Naive thymus-derived CD4-positive, alpha-beta T cell (primary cell): ENCODE results near the gene TTC1. TPM values are rescaled to one million over a fixed set of nuclear protein-coding genes. Genes with fewer than 3 reads are reported as not detected.

Experiments used
- ATAC-seq: fragments of 150-1000 bp; cut with Tn5 transposase; 2 replicates; pipeline ENCODE4 v1.10.0; 2021; ENCODE audit warnings: mild to moderate bottlenecking, moderate library complexity
- CTCF ChIA-PET: fragments of 350-600 bp; sonication (Branson Sonifier 250); formaldehyde crosslinking; loops from one replicate; lab custom pipeline; 2021; ENCODE audit warnings: antibody characterized with exemption; lab: Charles Lee
- POLR2A ChIA-PET: fragments of 350-600 bp; sonication (Branson Sonifier 250); formaldehyde crosslinking; loops from one replicate; lab custom pipeline; 2021; ENCODE audit warnings: antibody characterized with exemption, inconsistent platforms; lab: Charles Lee
- DNase-seq, 9 donors: peaks; one replicate each; pipeline versions ENCODE4 v3.0.0 to v3.0.0-alpha.2; 2020 to 2022; ENCODE audit warnings: mixed read lengths in 1 of 9
- H3K27ac ChIP-seq: one replicate; pipeline ENCODE4 v1.7.0; 2013; ENCODE audit warnings: mild to moderate bottlenecking, low read depth, low read length, moderate library complexity
- H3K27me3 ChIP-seq, 2 donors: one replicate each; pipeline ENCODE4 v1.7.0; 2013; ENCODE audit warnings: low read length in 2 of 2, mild to moderate bottlenecking in 2 of 2, moderate library complexity in 2 of 2; ENCODE audit not compliant: control insufficient read depth in 2 of 2, insufficient read depth in 2 of 2
- H3K36me3 ChIP-seq, 3 experiments: 1 replicate in 2 of 3; 2 replicates in 1 of 3; pipeline ENCODE4 v1.7.0; 2013; ENCODE audit warnings: low read length in 3 of 3, mild to moderate bottlenecking in 3 of 3, moderate library complexity in 1 of 3; ENCODE audit not compliant: insufficient read depth in 3 of 3, control insufficient read depth in 2 of 3
- H3K4me1 ChIP-seq, 2 donors: one replicate each; pipeline ENCODE4 v1.7.0; 2013; ENCODE audit warnings: low read length in 2 of 2, mild to moderate bottlenecking in 2 of 2, moderate library complexity in 1 of 2; ENCODE audit not compliant: control insufficient read depth in 2 of 2, insufficient read depth in 2 of 2
- H3K4me3 ChIP-seq: 2 replicates; pipeline ENCODE4 v1.7.0; 2013; ENCODE audit warnings: mild to moderate bottlenecking, low read length
- H3K9me3 ChIP-seq, 3 experiments: 1 replicate in 2 of 3; 2 replicates in 1 of 3; pipeline ENCODE4 v1.7.0; 2013; ENCODE audit warnings: low read length in 3 of 3; ENCODE audit not compliant: control insufficient read depth in 2 of 3
- H3K27ac Mint-ChIP-seq, 9 donors: one replicate each; pipeline ENCODE4 v1.8.0; 2020 to 2022; ENCODE audit warnings: mixed read lengths in 9 of 9, mild to moderate bottlenecking in 8 of 9, moderate library complexity in 5 of 9, inconsistent platforms in 2 of 9
- H3K27me3 Mint-ChIP-seq, 5 donors: one replicate each; pipeline ENCODE4 v1.8.0; 2021 to 2022; ENCODE audit warnings: mixed read lengths in 5 of 5, mild to moderate bottlenecking in 1 of 5
- H3K36me3 Mint-ChIP-seq, 5 donors: one replicate each; pipeline ENCODE4 v1.8.0; 2020 to 2022; ENCODE audit warnings: mixed read lengths in 5 of 5, mild to moderate bottlenecking in 3 of 5, inconsistent platforms in 1 of 5
- H3K4me1 Mint-ChIP-seq, 7 donors: one replicate each; pipeline ENCODE4 v1.8.0; 2020 to 2022; ENCODE audit warnings: mixed read lengths in 7 of 7, mild to moderate bottlenecking in 3 of 7, inconsistent platforms in 1 of 7
- H3K4me3 Mint-ChIP-seq, 10 donors: one replicate each; pipeline ENCODE4 v1.8.0; 2020 to 2022; ENCODE audit warnings: mild to moderate bottlenecking in 10 of 10, mixed read lengths in 10 of 10, moderate library complexity in 6 of 10, inconsistent platforms in 2 of 10
- H3K9me3 Mint-ChIP-seq, 11 donors: one replicate each; pipeline ENCODE4 v1.8.0; 2020 to 2022; ENCODE audit warnings: mixed read lengths in 11 of 11, mild to moderate bottlenecking in 4 of 11, inconsistent platforms in 1 of 11, moderate library complexity in 1 of 11
- intact Hi-C, 2 donors: fragments of 100-400 bp; cut with micrococcal nuclease; formaldehyde crosslinking; loops; one replicate each; pipeline ENCODE4 v1.15.1; 2023
- polyA plus RNA-seq, 2 donors: library from polyadenylated mRNA; unstranded; fragments of 300-500 nt; fragmentation: Illumina TruSeq; gene quantifications; one replicate each; pipeline ENCODE4 v1.2.3, GENCODE V29; 2021
- total RNA-seq, 6 experiments: library from RNA in 5 of 6; stranded (reverse) in 5 of 6; gene quantifications; 1 replicate in 5 of 6; 2 replicates in 1 of 6; pipeline ENCODE4 v1.2.3 and lab custom pipeline; 2021 to 2026

Gene TTC1
- total and polyA plus RNA-seq, 7 experiments from 2014 or later: 24.3 to 86.4 (median 41.8) TPM

DNA sequence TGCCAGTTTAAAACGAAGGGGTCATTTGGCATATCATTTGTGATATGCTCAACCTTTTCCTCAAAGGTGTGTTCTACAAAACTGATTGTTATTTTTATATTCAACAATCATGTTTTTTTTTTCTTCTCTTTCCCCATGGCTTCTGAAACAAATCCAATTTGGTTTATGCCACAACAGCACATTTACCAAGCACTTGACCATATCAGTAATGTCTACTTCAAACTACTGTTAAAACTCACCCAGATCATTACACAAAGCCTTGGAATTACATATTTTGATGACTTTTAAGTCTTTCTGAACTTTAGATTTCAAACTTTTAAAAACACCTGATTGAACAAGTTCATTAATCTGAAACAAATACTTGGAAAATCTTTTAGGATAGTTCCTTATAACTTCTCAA, 81.1 kb downstream of the TTC1 start:
- intact Hi-C loops: no loop called here
- Histone ChIP-seq H3K4me3 (no peak overlapping the region), H3K27me3 (no peaks in the 10 kb centered on the region), H3K4me1 (no peaks in the 10 kb centered on the region), H3K9me3 (no peaks in the 10 kb centered on the region), H3K27ac (no peak overlapping the region), H3K36me3 (peaks cover 6 to 19% (median 6%) of the 10 kb centered on the region in 3 experiments)
- no peaks in the 10 kb centered on the region for H3K27me3 Mint-ChIP-seq
- H3K9me3 Mint-ChIP-seq: no peaks in the 10 kb centered on the region
- no peak overlapping the region for H3K4me3 Mint-ChIP-seq
- POLR2A ChIA-PET: no interaction called here
- CTCF ChIA-PET: no interaction called here
- H3K27ac Mint-ChIP-seq: peak overlapping the region in 2 of 9 donors; percentile 2 to 8
- peaks cover 3 to 22% (median 8%) of the 10 kb centered on the region in 7 donors for H3K4me1 Mint-ChIP-seq
- ATAC-seq (no peak), DNase-seq (no peak)
- H3K36me3 Mint-ChIP-seq: peaks cover 7 to 43% (median 24%) of the 10 kb centered on the region in 5 donors

DNA sequence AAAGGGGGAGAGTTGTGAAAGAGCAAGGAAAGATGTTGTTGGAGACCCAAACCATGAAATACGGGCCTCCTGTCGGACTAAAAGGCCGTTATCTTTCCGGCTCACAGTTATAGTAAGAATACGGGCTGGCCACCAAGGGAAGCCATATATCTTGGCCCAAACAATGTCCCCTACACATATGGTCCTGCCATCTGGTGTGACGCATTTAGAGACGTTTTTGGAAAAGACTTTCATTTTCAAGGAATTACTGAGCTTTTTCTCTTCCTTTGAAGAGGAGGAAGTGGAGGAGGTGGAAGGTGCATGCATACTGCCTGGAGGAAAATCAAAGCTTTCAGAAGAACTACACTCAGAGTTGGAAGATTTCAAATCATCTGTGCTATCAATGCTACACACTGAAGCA, 83.6 kb downstream of the TTC1 start:
- H3K4me3 ChIP-seq: no peak overlapping the region
- POLR2A ChIA-PET: no interaction called here
- H3K27me3 Mint-ChIP-seq: no peaks in the 10 kb centered on the region
- peaks cover 3 to 24% (median 8%) of the 10 kb centered on the region in 7 donors for H3K4me1 Mint-ChIP-seq
- no peak overlapping the region for H3K27ac ChIP-seq
- H3K4me3 Mint-ChIP-seq: no peak overlapping the region
- peaks cover 6 to 19% (median 6%) of the 10 kb centered on the region in 3 experiments for H3K36me3 ChIP-seq
- no peaks in the 10 kb centered on the region for H3K9me3 ChIP-seq
- H3K4me1 ChIP-seq: no peaks in the 10 kb centered on the region
- ATAC-seq (no peak), DNase-seq (no peak)
- intact Hi-C loops: no loop called here
- H3K36me3 Mint-ChIP-seq: peaks cover 7 to 48% (median 27%) of the 10 kb centered on the region in 5 donors
- no peaks in the 10 kb centered on the region for H3K27me3 ChIP-seq
- CTCF ChIA-PET: interaction anchor here (0.6 kb wide), 1 partner anchor 26 kb away, joined by 7 read pairs; no protein-coding TSS in a partner anchor
- H3K9me3 Mint-ChIP-seq: no peaks in the 10 kb centered on the region
- H3K27ac Mint-ChIP-seq: peak overlapping the region in 4 of 9 donors; percentile 1 to 62 (median 42)

DNA sequence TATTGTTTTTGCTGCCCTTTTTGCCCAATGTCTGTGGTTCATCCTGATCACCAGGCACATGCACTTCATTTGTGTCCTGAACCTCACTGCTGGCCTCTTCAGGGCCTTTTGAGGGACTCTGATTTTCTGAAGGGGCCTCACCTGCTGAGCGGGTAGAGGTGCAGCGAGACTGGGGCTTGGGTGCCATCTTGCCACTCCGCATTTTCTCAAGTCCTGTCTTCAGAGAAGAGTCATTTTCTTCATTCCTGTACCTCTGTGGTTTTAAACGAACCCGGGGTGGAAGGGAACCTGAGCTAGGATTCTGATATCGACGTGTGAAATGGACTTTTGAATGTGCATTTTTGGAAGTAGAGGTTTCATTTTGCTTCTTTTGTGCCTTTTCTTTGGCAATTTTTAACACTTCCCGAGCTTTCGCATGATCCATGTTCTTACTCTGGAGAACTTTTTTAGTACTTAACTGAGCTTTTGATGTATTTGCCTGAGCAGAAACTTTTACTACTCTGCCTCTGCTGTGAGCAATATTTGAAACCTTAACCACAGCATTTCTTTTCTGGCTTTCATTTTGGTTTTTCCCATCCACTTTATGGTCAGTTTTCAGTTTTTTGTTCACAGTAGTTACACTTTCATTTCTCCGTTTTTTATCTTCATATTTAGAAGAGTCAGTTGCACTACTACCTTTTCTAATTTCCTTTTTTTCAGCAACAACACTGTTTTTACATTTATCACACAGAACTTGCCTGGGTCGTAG, 84.2 kb downstream of the TTC1 start:
- H3K4me1 ChIP-seq: no peaks in the 10 kb centered on the region
- DNase-seq (no peak), ATAC-seq (no peak)
- no peaks in the 10 kb centered on the region for H3K27me3 ChIP-seq
- intact Hi-C loops: no loop called here
- H3K36me3 Mint-ChIP-seq: peaks cover 7 to 51% (median 30%) of the 10 kb centered on the region in 5 donors
- no peaks in the 10 kb centered on the region for H3K9me3 Mint-ChIP-seq
- H3K4me1 Mint-ChIP-seq: peaks cover 3 to 24% (median 11%) of the 10 kb centered on the region in 7 donors
- CTCF ChIA-PET: interaction anchor here (0.6 kb wide), 1 partner anchor 26 kb away, joined by 7 read pairs; no protein-coding TSS in a partner anchor
- no peak overlapping the region for H3K4me3 ChIP-seq
- no peaks in the 10 kb centered on the region for H3K9me3 ChIP-seq
- H3K36me3 ChIP-seq: peaks cover 6 to 19% (median 6%) of the 10 kb centered on the region in 3 experiments
- H3K27me3 Mint-ChIP-seq: no peaks in the 10 kb centered on the region
- H3K27ac ChIP-seq: no peak overlapping the region
- peak overlapping the region in 1 of 10 donors; percentile 42 for H3K4me3 Mint-ChIP-seq
- peak overlapping the region in 2 of 9 donors; percentile 32 to 73 for H3K27ac Mint-ChIP-seq
- POLR2A ChIA-PET: no interaction called here

GRCh38 chr5:160096178-160096577, 87.2 kb downstream of the TTC1 start:
- no peaks in the 10 kb centered on the region for H3K9me3 Mint-ChIP-seq
- H3K4me1 Mint-ChIP-seq: peaks cover 1 to 22% (median 11%) of the 10 kb centered on the region in 7 donors
- H3K4me3 Mint-ChIP-seq: no peak overlapping the region
- H3K36me3 ChIP-seq: peaks cover 6 to 19% (median 12%) of the 10 kb centered on the region in 3 experiments
- no peak overlapping the region for H3K27ac ChIP-seq
- DNase-seq: no peak
- H3K36me3 Mint-ChIP-seq: peaks cover 7 to 47% (median 31%) of the 10 kb centered on the region in 5 donors
- H3K9me3 ChIP-seq: no peaks in the 10 kb centered on the region
- no peak overlapping the region for H3K4me3 ChIP-seq
- ChIA-PET POLR2A (no interaction called here), CTCF (no interaction called here)
- no peaks in the 10 kb centered on the region for H3K27me3 ChIP-seq
- ATAC-seq: no peak
- H3K27ac Mint-ChIP-seq: no peak overlapping the region
- H3K4me1 ChIP-seq: no peaks in the 10 kb centered on the region
- no peaks in the 10 kb centered on the region for H3K27me3 Mint-ChIP-seq
- intact Hi-C loops: no loop called here

DNA sequence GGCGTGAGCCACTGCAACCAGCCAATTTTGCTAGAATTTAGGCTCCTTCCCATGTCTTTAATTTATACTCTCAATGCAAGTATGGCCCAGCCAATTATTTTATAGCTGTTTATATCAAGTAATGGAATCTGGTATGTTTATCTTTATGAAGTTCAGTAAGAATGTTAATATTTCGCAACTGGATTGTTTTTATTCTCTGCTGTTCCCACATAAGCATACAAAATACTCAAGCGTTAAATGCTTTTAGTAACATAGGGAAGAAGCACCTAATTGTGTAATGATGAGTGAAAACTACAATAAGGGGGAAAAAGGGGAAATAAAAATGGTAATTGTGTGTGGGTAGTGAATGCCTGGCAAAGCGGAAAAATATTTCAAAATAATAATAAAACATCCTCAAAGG, 89.1 kb downstream of the TTC1 start:
- H3K9me3 Mint-ChIP-seq: no peaks in the 10 kb centered on the region
- Histone ChIP-seq H3K9me3 (no peaks in the 10 kb centered on the region), H3K4me1 (no peaks in the 10 kb centered on the region), H3K27me3 (no peaks in the 10 kb centered on the region), H3K36me3 (peaks cover 0 to 10% (median 8%) of the 10 kb centered on the region in 3 experiments), H3K27ac (no peak overlapping the region), H3K4me3 (no peak overlapping the region)
- ChIA-PET CTCF (no interaction called here), POLR2A (no interaction called here)
- no peak for ATAC-seq
- intact Hi-C loops: no loop called here
- H3K36me3 Mint-ChIP-seq: peaks cover 7 to 38% (median 26%) of the 10 kb centered on the region in 5 donors
- H3K27me3 Mint-ChIP-seq: no peaks in the 10 kb centered on the region
- DNase-seq: no peak
- H3K4me1 Mint-ChIP-seq: peaks cover 4 to 18% (median 11%) of the 10 kb centered on the region in 7 donors
- no peak overlapping the region for H3K4me3 Mint-ChIP-seq
- H3K27ac Mint-ChIP-seq: no peak overlapping the region

DNA sequence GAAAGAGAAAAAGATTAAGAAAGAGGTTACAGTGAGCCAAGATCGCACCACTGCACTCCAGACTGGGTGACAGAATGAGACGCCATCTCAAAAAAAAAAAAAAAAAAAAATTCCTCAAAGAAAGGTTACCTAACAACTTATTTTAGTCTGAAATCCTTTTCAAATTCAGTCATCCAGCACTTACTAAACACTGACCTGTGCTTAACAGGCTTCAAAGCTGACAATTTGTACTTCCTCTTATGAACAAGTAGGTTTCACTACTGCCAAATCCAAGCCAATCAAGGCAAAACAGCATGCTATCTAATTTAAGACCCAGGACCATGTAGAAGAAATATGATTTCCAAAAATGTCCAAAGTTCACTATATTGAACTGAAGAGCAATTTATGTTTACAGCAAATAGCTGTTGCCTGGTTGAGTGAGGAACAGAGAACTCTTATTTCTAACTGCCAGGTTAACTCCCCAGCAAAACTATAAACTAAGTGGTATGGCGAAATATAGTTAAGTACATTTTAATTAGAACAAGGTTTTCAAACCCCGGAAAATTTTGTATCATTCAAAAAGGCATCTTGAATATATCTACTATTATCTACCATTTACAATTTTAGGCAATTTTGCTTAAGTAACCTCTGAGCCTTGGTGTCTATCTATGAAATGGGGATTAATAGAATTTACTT, 96.9 kb downstream of the TTC1 start:
- Histone ChIP-seq H3K27me3 (no peaks in the 10 kb centered on the region), H3K36me3 (peaks cover 0 to 28% (median 0%) of the 10 kb centered on the region in 3 experiments), H3K9me3 (no peaks in the 10 kb centered on the region), H3K4me1 (no peaks in the 10 kb centered on the region), H3K27ac (no peak overlapping the region), H3K4me3 (no peak overlapping the region)
- POLR2A ChIA-PET: interaction anchor here (1.0 kb wide), 1 partner anchor 10 kb away, joined by 5 read pairs; no protein-coding TSS in a partner anchor
- intact Hi-C loops: no loop called here
- H3K27ac Mint-ChIP-seq: peak overlapping the region in 7 of 9 donors; percentile 25 to 63 (median 34)
- H3K4me3 Mint-ChIP-seq: no peak overlapping the region
- H3K36me3 Mint-ChIP-seq: peaks cover 0 to 28% (median 16%) of the 10 kb centered on the region in 5 donors
- DNase-seq: no peak
- no peaks in the 10 kb centered on the region for H3K27me3 Mint-ChIP-seq
- peaks cover 0 to 53% (median 39%) of the 10 kb centered on the region in 7 donors for H3K4me1 Mint-ChIP-seq
- H3K9me3 Mint-ChIP-seq: no peaks in the 10 kb centered on the region
- CTCF ChIA-PET: interaction anchor here (0.5 to 1.3 kb wide), 3 partner anchors 49 to 1135 kb away, joined by 3 to 7 read pairs (median 3); no protein-coding TSS in a partner anchor
- peak; percentile 31 for ATAC-seq
